Natural killer cell (primary cell): ENCODE data around the gene WIZ. TPM values are rescaled to one million over a fixed set of nuclear protein-coding genes. Genes with fewer than 3 reads are reported as not detected.

Experiments used
- ATAC-seq, 3 donors: fragments of 150-1000 bp in 2 of 3; fragments of 200-7000 bp in 1 of 3; cut with Tn5 transposase; 1 replicate in 1 of 3; 2 replicates in 2 of 3; pipeline ENCODE4 v1.10.0; 2021; ENCODE audit warnings: mild to moderate bottlenecking in 2 of 3, moderate library complexity in 2 of 3
- DNase-seq, 2 donors: peaks; one replicate each; pipeline versions ENCODE4 v3.0.0 to v3.0.0-alpha.2; 2013 to 2021; ENCODE audit warnings: mixed read lengths in 1 of 2
- H3K27ac ChIP-seq: one replicate; pipeline ENCODE4 v1.5.1; 2013; ENCODE audit warnings: mild to moderate bottlenecking, low read length
- H3K27me3 ChIP-seq: one replicate; pipeline ENCODE4 v1.6.1; 2013; ENCODE audit warnings: low read length; ENCODE audit not compliant: control insufficient read depth, insufficient read depth
- H3K36me3 ChIP-seq: one replicate; pipeline ENCODE4 v1.6.1; 2013; ENCODE audit warnings: low read length; ENCODE audit not compliant: control insufficient read depth, insufficient read depth
- H3K4me1 ChIP-seq: one replicate; pipeline ENCODE4 v1.6.1; 2013; ENCODE audit warnings: low read length; ENCODE audit not compliant: control insufficient read depth, insufficient read depth
- H3K4me3 ChIP-seq: one replicate; pipeline ENCODE4 v1.5.1; 2013; ENCODE audit warnings: low read length
- H3K9me3 ChIP-seq: one replicate; pipeline ENCODE4 v1.6.1; 2013; ENCODE audit warnings: low read length; ENCODE audit not compliant: control insufficient read depth, insufficient read depth
- H3K27ac Mint-ChIP-seq, 2 donors: one replicate each; pipeline ENCODE4 v1.8.0; 2022; ENCODE audit warnings: mild to moderate bottlenecking in 2 of 2, mixed read lengths in 2 of 2, moderate library complexity in 1 of 2
- H3K27me3 Mint-ChIP-seq, 2 donors: one replicate each; pipeline ENCODE4 v1.8.0; 2022; ENCODE audit warnings: low read depth in 2 of 2, mixed read lengths in 2 of 2
- H3K36me3 Mint-ChIP-seq: one replicate; pipeline ENCODE4 v1.8.0; 2022; ENCODE audit warnings: mixed read lengths
- H3K4me1 Mint-ChIP-seq, 2 donors: one replicate each; pipeline ENCODE4 v1.8.0; 2022; ENCODE audit warnings: mixed read lengths in 2 of 2
- H3K4me3 Mint-ChIP-seq: one replicate; pipeline ENCODE4 v1.8.0; 2022; ENCODE audit warnings: mild to moderate bottlenecking, moderate library complexity, mixed read lengths
- H3K9me3 Mint-ChIP-seq, 2 donors: one replicate each; pipeline ENCODE4 v1.8.0; 2022; ENCODE audit warnings: mixed read lengths in 2 of 2
- CTCF ChIP-seq: fragments of 200-600 bp; IDR thresholded peaks from one replicate; pipeline ENCODE4 v1.8.0; 2022; ENCODE audit warnings: antibody characterized with exemption
- WGBS: methylation state at CpG from one replicate; pipeline ENCODE4 v1.1.7; 2013; ENCODE audit warnings: missing lambda C conversion rate; ENCODE audit not compliant: insufficient coverage; 5-methylcytosine and 5-hydroxymethylcytosine counted together
- intact Hi-C: fragments of 100-400 bp; cut with micrococcal nuclease; formaldehyde crosslinking; loops from one replicate; pipeline ENCODE4 v1.14.2; 2022
- total RNA-seq, 4 donors: library from RNA; stranded (reverse); fragments of 120-200 nt in 1 of 4; gene quantifications; one replicate each; pipeline versions ENCODE4 v1.2.3 to v1.2.4, GENCODE V29; 2013 to 2022

Gene WIZ
- total RNA-seq, 3 donors from 2014 or later (not counting 1 experiment from before 2014, with no cell fraction given): 24.3 to 29.3 (median 24.4) TPM

- peaks cover 22% of the 10 kb centered on the region for H3K4me1 ChIP-seq
- Mint-ChIP-seq H3K9me3 (no peaks in the 10 kb centered on the region), H3K4me1 (peaks cover 27 to 32% of the 10 kb centered on the region in 2 donors), H3K4me3 (no peak overlapping the region), H3K27me3 (no peaks in the 10 kb centered on the region), H3K36me3 (no peaks in the 10 kb centered on the region), H3K27ac (no peak overlapping the region)
- H3K4me3 ChIP-seq: no peak overlapping the region
- intact Hi-C loops: no loop called here
- no peak overlapping the region for H3K27ac ChIP-seq
- no peak for DNase-seq
- WGBS: 93% methylated on average over 13 of the region's 15 CpGs
- no peak for TF ChIP-seq CTCF
- H3K36me3 ChIP-seq: peaks cover 31% of the 10 kb centered on the region
- no peaks in the 10 kb centered on the region for H3K9me3 ChIP-seq
- H3K27me3 ChIP-seq: no peaks in the 10 kb centered on the region
- no peak for ATAC-seq
Observed at GRCh38 chr19:15421721-15422260, 28.0 kb downstream of the WIZ start.

GRCh38 chr19:15421136-15421695 is 28.5 kb downstream of the WIZ start:
- ATAC-seq: no peak

GRCh38 chr19:15419413-15420025 is 30.2 kb downstream of the WIZ start:
- ATAC-seq: no peak
- 37% methylated on average over 14 of the region's 16 CpGs for WGBS
- peak in 1 of 2 donors; percentile 18 for DNase-seq
- Histone ChIP-seq H3K27ac (no peak overlapping the region), H3K4me3 (no peak overlapping the region), H3K9me3 (no peaks in the 10 kb centered on the region), H3K27me3 (no peaks in the 10 kb centered on the region), H3K4me1 (peaks cover 25% of the 10 kb centered on the region), H3K36me3 (peaks cover 19% of the 10 kb centered on the region)
- Mint-ChIP-seq H3K4me3 (peak overlapping the region; percentile 95), H3K36me3 (no peaks in the 10 kb centered on the region), H3K27ac (peak overlapping the region; percentile 91 to 98), H3K4me1 (peaks cover 41 to 45% of the 10 kb centered on the region in 2 donors), H3K9me3 (no peaks in the 10 kb centered on the region), H3K27me3 (no peaks in the 10 kb centered on the region)
- intact Hi-C loops: loop anchor here (1.0 kb wide), 4 partner anchors 40 to 137 kb away; partner anchors contain the start of genes AKAP8 and RASAL3
- TF ChIP-seq CTCF: no peak

More at GRCh38 chr19:15421136-15421695, 28.5 kb downstream of the WIZ start:
- Mint-ChIP-seq H3K4me3 (no peak overlapping the region), H3K9me3 (no peaks in the 10 kb centered on the region), H3K36me3 (no peaks in the 10 kb centered on the region), H3K27me3 (no peaks in the 10 kb centered on the region), H3K4me1 (peaks cover 33 to 37% of the 10 kb centered on the region in 2 donors), H3K27ac (no peak overlapping the region)
- no peak overlapping the region for H3K4me3 ChIP-seq
- H3K36me3 ChIP-seq: peaks cover 25% of the 10 kb centered on the region
- H3K27ac ChIP-seq: no peak overlapping the region
- TF ChIP-seq CTCF: no peak
- H3K9me3 ChIP-seq: no peaks in the 10 kb centered on the region
- no peaks in the 10 kb centered on the region for H3K27me3 ChIP-seq
- peaks cover 24% of the 10 kb centered on the region for H3K4me1 ChIP-seq
- DNase-seq: no peak
- 92% methylated on average over 12 of the region's 12 CpGs for WGBS
- intact Hi-C loops: no loop called here
